PC-9 (cell line): ENCODE measurements around the gene IMMP2L.

ENCODE experiments used
- EZH2 ChIP-seq: fragments of 200-600 bp; sonication (generic); IDR thresholded peaks from 2 replicates; pipeline ENCODE4 v1.8.0; 2017; ENCODE audit warnings: antibody characterized with exemption, low read depth
- TF ChIP-seq, protein P1 (sequence below): fragments of 200-600 bp; sonication (generic); conservative IDR thresholded peaks from 2 replicates; pipeline ENCODE4 v1.6.1; 2017; ENCODE audit warnings: mixed run types, antibody characterized with exemption, mild to moderate bottlenecking, moderate library complexity

DNA sequence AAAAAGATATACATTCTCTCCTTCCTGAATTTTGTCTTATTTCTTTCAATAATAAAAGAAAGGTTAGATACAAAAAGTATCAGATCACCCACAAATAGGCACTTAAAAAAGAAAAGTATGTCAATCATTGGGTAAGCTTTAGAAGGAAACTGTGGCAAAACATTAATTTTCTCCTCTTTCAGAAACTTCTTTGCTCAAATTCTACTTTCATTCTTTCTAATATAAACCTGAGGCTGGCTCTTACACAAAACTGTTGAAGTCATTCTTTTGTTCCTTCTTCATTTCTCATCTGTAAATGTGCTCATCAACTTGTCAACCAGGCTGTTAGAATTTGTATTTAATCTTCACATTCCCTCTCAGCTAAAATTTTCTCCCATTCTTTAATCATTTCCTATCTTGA, 346.7 kb downstream of the IMMP2L start:
- TF ChIP-seq, protein P1, sequence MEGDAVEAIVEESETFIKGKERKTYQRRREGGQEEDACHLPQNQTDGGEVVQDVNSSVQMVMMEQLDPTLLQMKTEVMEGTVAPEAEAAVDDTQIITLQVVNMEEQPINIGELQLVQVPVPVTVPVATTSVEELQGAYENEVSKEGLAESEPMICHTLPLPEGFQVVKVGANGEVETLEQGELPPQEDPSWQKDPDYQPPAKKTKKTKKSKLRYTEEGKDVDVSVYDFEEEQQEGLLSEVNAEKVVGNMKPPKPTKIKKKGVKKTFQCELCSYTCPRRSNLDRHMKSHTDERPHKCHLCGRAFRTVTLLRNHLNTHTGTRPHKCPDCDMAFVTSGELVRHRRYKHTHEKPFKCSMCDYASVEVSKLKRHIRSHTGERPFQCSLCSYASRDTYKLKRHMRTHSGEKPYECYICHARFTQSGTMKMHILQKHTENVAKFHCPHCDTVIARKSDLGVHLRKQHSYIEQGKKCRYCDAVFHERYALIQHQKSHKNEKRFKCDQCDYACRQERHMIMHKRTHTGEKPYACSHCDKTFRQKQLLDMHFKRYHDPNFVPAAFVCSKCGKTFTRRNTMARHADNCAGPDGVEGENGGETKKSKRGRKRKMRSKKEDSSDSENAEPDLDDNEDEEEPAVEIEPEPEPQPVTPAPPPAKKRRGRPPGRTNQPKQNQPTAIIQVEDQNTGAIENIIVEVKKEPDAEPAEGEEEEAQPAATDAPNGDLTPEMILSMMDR = no peak
- no peak for TF ChIP-seq EZH2
